Hematopoietic multipotent progenitor cell (in vitro differentiated cells): ENCODE measurements around the gene SPINK6. TPM values are rescaled to one million over a fixed set of nuclear protein-coding genes. Genes with fewer than 3 reads are reported as not detected.

Experiments used
- DNase-seq, 3 donors: peaks; one replicate each; pipeline ENCODE4 v3.0.0-alpha.2; 2011 to 2015; ENCODE audit warnings: low read depth in 2 of 3, low spot score in 2 of 3
- total RNA-seq: library from RNA; depleted of rRNA; stranded (reverse); fragments of >200 nt; gene quantifications from one replicate; pipeline ENCODE4 v1.2.3, GENCODE V29; 2012

SPINK6 gene
- total RNA-seq, result not detected

GRCh38 chr5:148202531-148203203, at the start of gene SPINK6:
TSS of gene SPINK6 (plus strand) at chr5:148203042. CDS start at chr5:148203097, 55 bp downstream.
- DNase-seq, result no peak

- no peak for DNase-seq
Measured at GRCh38 chr5:148156609-148157008, 46.2 kb upstream of the SPINK6 start.

GRCh38 chr5:148162038-148162437, 40.8 kb upstream of the SPINK6 start:
- DNase-seq, result no peak

- DNase-seq, result no peak
Measured at GRCh38 chr5:148163345-148163744, 39.5 kb upstream of the SPINK6 start.

GRCh38 chr5:148166550-148167283, 36.1 kb upstream of the SPINK6 start:
- DNase-seq, result no peak

GRCh38 chr5:148168246-148168645, 34.6 kb upstream of the SPINK6 start, which contains the start of gene SPINK14:
TSS of gene SPINK14 (plus strand) at chr5:148168546. CDS start at chr5:148169733, 1,187 bp downstream.
- no peak for DNase-seq

GRCh38 chr5:148172377-148172776, 30.5 kb upstream of the SPINK6 start:
- no peak for DNase-seq

GRCh38 chr5:148176480-148176879, 26.4 kb upstream of the SPINK6 start:
- no peak for DNase-seq

- peak in 1 of 3 donors; percentile 29 for DNase-seq
Measured at GRCh38 chr5:148177207-148177606, 25.6 kb upstream of the SPINK6 start.

GRCh38 chr5:148179234-148179824, 23.5 kb upstream of the SPINK6 start:
- DNase-seq, result peak; percentile 2 to 88 (median 57)

- DNase-seq, result peak in 2 of 3 donors; percentile 58 to 72
Measured at GRCh38 chr5:148186248-148187003, 16.4 kb upstream of the SPINK6 start.

- DNase-seq, result no peak
Measured at GRCh38 chr5:148191010-148191409, 11.8 kb upstream of the SPINK6 start.

- no peak for DNase-seq
Measured at GRCh38 chr5:148193202-148193601, 9.6 kb upstream of the SPINK6 start.

- DNase-seq, result no peak
Measured at GRCh38 chr5:148201151-148201550, 1.7 kb upstream of the SPINK6 start.

- DNase-seq, result no peak
Measured at GRCh38 chr5:148205044-148205806, 2.4 kb downstream of the SPINK6 start.

- no peak for DNase-seq
Measured at GRCh38 chr5:148205865-148206264, 3.0 kb downstream of the SPINK6 start.

- no peak for DNase-seq
Measured at GRCh38 chr5:148206620-148207019, 3.8 kb downstream of the SPINK6 start.

- no peak for DNase-seq
Measured at GRCh38 chr5:148208226-148208625, 5.4 kb downstream of the SPINK6 start.

- no peak for DNase-seq
Measured at GRCh38 chr5:148209151-148209770, 6.4 kb downstream of the SPINK6 start.
